Parathyroid adenoma (tissue), 2 donors: ENCODE data around the gene NDRG3.

ENCODE experiments used
- H2AFZ ChIP-seq: fragments of 300-600 bp; sonication (generic); one replicate; pipeline ENCODE4 v1.7.0; 2017; ENCODE audit warnings: antibody characterized with exemption, mild to moderate bottlenecking
- H3K27ac ChIP-seq: fragments of 300-600 bp; sonication (generic); one replicate; pipeline ENCODE4 v1.7.0; 2017
- H3K27me3 ChIP-seq: fragments of 300-600 bp; sonication (generic); one replicate; pipeline ENCODE4 v1.7.0; 2017; ENCODE audit warnings: low read length; ENCODE audit not compliant: control insufficient read depth, insufficient read depth
- H3K36me3 ChIP-seq: fragments of 300-600 bp; sonication (generic); one replicate; pipeline ENCODE4 v1.7.0; 2017; ENCODE audit warnings: low read length; ENCODE audit not compliant: control insufficient read depth, insufficient read depth
- H3K4me1 ChIP-seq: fragments of 300-600 bp; sonication (generic); one replicate; pipeline ENCODE4 v1.7.0; 2017; ENCODE audit warnings: control low read depth
- H3K4me2 ChIP-seq: fragments of 300-600 bp; sonication (generic); one replicate; pipeline ENCODE4 v1.7.0; 2017; ENCODE audit warnings: low read length
- H3K4me3 ChIP-seq: fragments of 300-600 bp; sonication (generic); one replicate; pipeline ENCODE4 v1.7.0; 2017; ENCODE audit warnings: low read depth, low read length
- H3K79me2 ChIP-seq: fragments of 300-600 bp; sonication (generic); one replicate; pipeline ENCODE4 v1.7.0; 2017; ENCODE audit warnings: control low read depth
- H3K9ac ChIP-seq: fragments of 300-600 bp; sonication (generic); one replicate; pipeline ENCODE4 v1.7.0; 2017; ENCODE audit warnings: mild to moderate bottlenecking
- H3K9me3 ChIP-seq: fragments of 300-600 bp; sonication (generic); one replicate; pipeline ENCODE4 v1.7.0; 2017; ENCODE audit warnings: low read length; ENCODE audit not compliant: control insufficient read depth
- CTCF ChIP-seq: fragments of 300-600 bp; sonication (generic); IDR thresholded peaks from one replicate; pipeline ENCODE4 v1.7.0; 2017; ENCODE audit warnings: antibody characterized with exemption, mild to moderate bottlenecking
- donor health status: primary hyperparathyroidism.

The NDRG3 gene

GRCh38 chr20:36791862-36792261 lies 46.0 kb upstream of the NDRG3 start:
- H3K36me3 ChIP-seq = no peaks in the 10 kb centered on the region
- H2AFZ ChIP-seq = no peak overlapping the region
- no peak overlapping the region for H3K4me3 ChIP-seq
- TF ChIP-seq CTCF = no peak
- no peak overlapping the region for H3K9ac ChIP-seq
- no peaks in the 10 kb centered on the region for H3K4me1 ChIP-seq
- no peak overlapping the region for H3K4me2 ChIP-seq
- no peaks in the 10 kb centered on the region for H3K27me3 ChIP-seq
- no peaks in the 10 kb centered on the region for H3K79me2 ChIP-seq
- H3K27ac ChIP-seq = no peak overlapping the region
- no peaks in the 10 kb centered on the region for H3K9me3 ChIP-seq

DNA sequence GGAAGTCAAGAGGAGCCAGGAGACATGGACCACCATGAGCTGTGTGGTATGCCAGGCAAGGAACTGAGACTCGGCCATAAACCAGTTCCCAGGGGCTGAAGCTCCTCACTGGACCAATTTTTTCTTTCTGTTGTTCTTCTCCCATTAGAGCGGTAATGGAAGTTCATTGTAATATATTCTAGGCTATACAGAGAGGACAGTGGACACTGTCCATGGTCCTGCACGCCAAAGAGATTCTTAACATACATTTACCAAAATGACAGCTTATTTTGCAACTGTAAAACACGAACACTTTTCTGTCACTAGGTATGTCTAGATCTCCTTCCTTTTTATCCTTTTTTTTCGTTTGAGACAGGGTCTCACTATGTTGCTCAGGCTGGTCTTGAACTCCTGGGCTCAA lies 40.8 kb upstream of the NDRG3 start:
- Histone ChIP-seq H3K4me1 (no peaks in the 10 kb centered on the region), H3K27ac (no peak overlapping the region), H3K9me3 (no peaks in the 10 kb centered on the region), H3K4me3 (no peak overlapping the region), H3K4me2 (no peak overlapping the region), H3K9ac (no peak overlapping the region), H3K27me3 (no peaks in the 10 kb centered on the region), H2AFZ (no peak overlapping the region), H3K36me3 (no peaks in the 10 kb centered on the region), H3K79me2 (no peaks in the 10 kb centered on the region)
- no peak for TF ChIP-seq CTCF

DNA sequence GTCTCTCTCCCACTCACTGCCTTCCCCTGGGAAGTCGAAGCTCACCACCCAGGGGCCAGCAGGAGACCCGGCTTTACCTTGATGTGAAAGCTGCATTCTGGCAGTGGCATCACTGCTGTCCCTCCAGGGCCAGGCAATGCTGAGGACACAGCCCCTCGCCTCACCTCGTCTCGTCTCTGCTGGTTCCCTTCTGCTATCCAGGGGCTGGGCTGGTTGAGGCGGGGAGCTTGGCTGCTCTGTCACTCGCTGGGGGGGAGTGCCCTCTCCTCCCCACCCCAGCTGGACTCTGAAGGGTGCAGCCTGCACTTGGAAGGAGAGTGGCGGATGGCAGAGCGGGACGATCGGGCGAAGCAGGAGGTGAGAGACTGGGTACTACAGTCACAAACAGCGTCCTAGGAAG lies 40.4 kb upstream of the NDRG3 start:
- Histone ChIP-seq H3K27ac (no peak overlapping the region), H3K36me3 (no peaks in the 10 kb centered on the region), H2AFZ (no peak overlapping the region), H3K9me3 (no peaks in the 10 kb centered on the region), H3K9ac (no peak overlapping the region), H3K4me3 (no peak overlapping the region), H3K79me2 (no peaks in the 10 kb centered on the region), H3K4me1 (no peaks in the 10 kb centered on the region), H3K4me2 (no peak overlapping the region), H3K27me3 (no peaks in the 10 kb centered on the region)
- no peak for TF ChIP-seq CTCF

GRCh38 chr20:36785308-36785707 lies 39.4 kb upstream of the NDRG3 start:
- Histone ChIP-seq H3K4me2 (no peak overlapping the region), H3K4me3 (no peak overlapping the region), H3K27me3 (no peaks in the 10 kb centered on the region), H3K9me3 (no peaks in the 10 kb centered on the region), H3K9ac (no peak overlapping the region), H3K27ac (no peak overlapping the region), H3K79me2 (no peaks in the 10 kb centered on the region), H3K36me3 (no peaks in the 10 kb centered on the region), H3K4me1 (no peaks in the 10 kb centered on the region), H2AFZ (no peak overlapping the region)
- no peak for TF ChIP-seq CTCF

DNA sequence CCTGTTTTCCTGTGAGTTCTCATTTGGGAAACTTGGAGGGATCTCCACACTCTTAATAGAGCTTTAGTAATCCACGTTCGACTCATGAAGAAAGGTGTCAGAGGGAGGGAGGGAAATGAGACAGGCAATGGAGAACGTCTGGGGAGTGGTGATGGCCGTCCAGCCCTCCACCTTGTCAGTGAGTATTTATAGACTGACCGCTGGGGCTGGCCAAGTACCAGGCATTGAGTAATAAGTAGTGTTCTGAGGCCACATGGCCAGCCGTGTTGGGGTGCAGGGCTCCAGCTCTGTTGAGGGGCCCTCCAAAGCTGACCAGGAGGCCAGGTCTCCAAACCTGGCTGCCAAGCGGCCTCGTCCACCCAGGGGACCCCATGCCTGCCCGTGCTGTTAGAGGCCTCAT lies 39.0 kb upstream of the NDRG3 start:
- Histone ChIP-seq H3K36me3 (no peaks in the 10 kb centered on the region), H3K79me2 (no peaks in the 10 kb centered on the region), H3K4me2 (no peak overlapping the region), H3K27me3 (no peaks in the 10 kb centered on the region), H2AFZ (no peak overlapping the region), H3K4me1 (no peaks in the 10 kb centered on the region), H3K27ac (no peak overlapping the region), H3K9me3 (no peaks in the 10 kb centered on the region), H3K9ac (no peak overlapping the region), H3K4me3 (no peak overlapping the region)
- TF ChIP-seq CTCF = no peak
